H1 (cell line): ENCODE results near the gene PDIA5. TPM values are rescaled to one million over a fixed set of nuclear protein-coding genes. Genes with fewer than 3 reads are reported as not detected.

ENCODE experiments used
- ATF2 ChIP-seq: IDR thresholded peaks from 2 replicates; pipeline ENCODE4 v1.6.1; 2012; ENCODE audit warnings: low read length, inconsistent platforms
- ATF3 ChIP-seq: IDR thresholded peaks from 2 replicates; pipeline ENCODE4 v1.6.1; 2011; ENCODE audit warnings: low read depth, mild to moderate bottlenecking, low read length; ENCODE audit not compliant: insufficient read depth
- BCL11A ChIP-seq, 2 experiments: IDR thresholded peaks; one replicate each; pipeline ENCODE4 v1.6.1; 2011; ENCODE audit warnings: low read depth in 2 of 2, low read length in 2 of 2, mild to moderate bottlenecking in 2 of 2
- CEBPB ChIP-seq: IDR thresholded peaks from 2 replicates; pipeline ENCODE4 v1.6.1; 2012; ENCODE audit warnings: low read depth, low read length
- EGR1 ChIP-seq: IDR thresholded peaks from 2 replicates; pipeline ENCODE4 v1.6.1; 2011; ENCODE audit warnings: low read depth, low read length, borderline replicate concordance
- EZH2 ChIP-seq: fragments of 200-600 bp; sonication (generic); IDR thresholded peaks from 2 replicates; pipeline ENCODE4 v1.7.1; 2012; ENCODE audit warnings: low read depth, mild to moderate bottlenecking, moderate library complexity, low read length, inconsistent platforms; ENCODE audit not compliant: severe bottlenecking
- GABPA ChIP-seq: IDR thresholded peaks from 2 replicates; pipeline ENCODE4 v1.6.1; 2011; ENCODE audit warnings: mild to moderate bottlenecking, low read length, moderate library complexity, borderline replicate concordance; ENCODE audit not compliant: insufficient read depth
- GTF2F1 ChIP-seq: IDR thresholded peaks from 2 replicates; pipeline ENCODE4 v1.6.1; 2012; ENCODE audit warnings: low read depth, low read length, improper control_type of control experiment, borderline replicate concordance
- HDAC6 ChIP-seq: IDR thresholded peaks from one replicate; pipeline ENCODE4 v1.7.1; 2012; ENCODE audit warnings: low read depth, mild to moderate bottlenecking, inconsistent platforms, low read length, moderate library complexity
- JUND ChIP-seq: IDR thresholded peaks from 2 replicates; pipeline ENCODE4 v1.6.1; 2011; ENCODE audit warnings: mild to moderate bottlenecking, improper control_type of control experiment, low read length
- MAX ChIP-seq: IDR thresholded peaks from 2 replicates; pipeline ENCODE4 v1.6.1; 2012; ENCODE audit warnings: inconsistent platforms
- NRF1 ChIP-seq: IDR thresholded peaks from 2 replicates; pipeline ENCODE4 v1.6.1; 2011; ENCODE audit warnings: mild to moderate bottlenecking, low read depth, low read length, improper control_type of control experiment
- POU5F1 ChIP-seq: IDR thresholded peaks from 2 replicates; pipeline ENCODE4 v1.6.1; 2011; ENCODE audit warnings: low read depth, mild to moderate bottlenecking, low read length, moderate library complexity
- RAD21 ChIP-seq, 2 experiments: IDR thresholded peaks in 1 of 2; conservative IDR thresholded peaks in 1 of 2; 2 replicates each; pipeline ENCODE4 v1.6.1; 2011; ENCODE audit warnings: low read depth in 2 of 2, low read length in 2 of 2, improper control_type of control experiment in 1 of 2, inconsistent platforms in 1 of 2, mild to moderate bottlenecking in 1 of 2, moderate library complexity in 1 of 2
- RFX5 ChIP-seq: IDR thresholded peaks from 2 replicates; pipeline ENCODE4 v1.6.1; 2011; ENCODE audit warnings: low read depth, low read length, improper control_type of control experiment, borderline replicate concordance
- SRF ChIP-seq: IDR thresholded peaks from 2 replicates; pipeline ENCODE4 v1.6.1; 2011; ENCODE audit warnings: mild to moderate bottlenecking, low read depth, low read length, moderate library complexity
- TEAD4 ChIP-seq: IDR thresholded peaks from 2 replicates; pipeline ENCODE4 v1.6.1; 2012; ENCODE audit warnings: low read depth, low read length, inconsistent platforms, mixed read lengths
- polyA plus RNA-seq, 7 experiments: library from polyadenylated mRNA; depleted of rRNA in 3 of 7; stranded (reverse) in 5 of 7; unstranded in 2 of 7; fragments of >200 nt in 5 of 7; fragments of 200-250 nt in 2 of 7; gene quantifications; 1 replicate in 5 of 7; 2 replicates in 1 of 7; 4 replicates in 1 of 7; pipeline versions ENCODE4 v1.2.1 to v1.2.3, GENCODE V29; 2011 to 2013; ENCODE audit warnings: missing spikeins in 2 of 7, mixed read lengths in 2 of 7
- total RNA-seq: library from RNA; stranded (reverse); fragmentation: NEBNext Ultra II Directional; extraction: Animal tissue kit (Norgen Biotek cat#: 25700); gene quantifications from 2 replicates; pipeline ENCODE4 v1.2.1, GENCODE V29; 2021

PDIA5 gene
- total and polyA plus RNA-seq, 2 of the 8 experiments (the other 6 are each of a cell fraction or from before 2014, with no cell fraction given): 18.2 to 32.8 TPM

DNA sequence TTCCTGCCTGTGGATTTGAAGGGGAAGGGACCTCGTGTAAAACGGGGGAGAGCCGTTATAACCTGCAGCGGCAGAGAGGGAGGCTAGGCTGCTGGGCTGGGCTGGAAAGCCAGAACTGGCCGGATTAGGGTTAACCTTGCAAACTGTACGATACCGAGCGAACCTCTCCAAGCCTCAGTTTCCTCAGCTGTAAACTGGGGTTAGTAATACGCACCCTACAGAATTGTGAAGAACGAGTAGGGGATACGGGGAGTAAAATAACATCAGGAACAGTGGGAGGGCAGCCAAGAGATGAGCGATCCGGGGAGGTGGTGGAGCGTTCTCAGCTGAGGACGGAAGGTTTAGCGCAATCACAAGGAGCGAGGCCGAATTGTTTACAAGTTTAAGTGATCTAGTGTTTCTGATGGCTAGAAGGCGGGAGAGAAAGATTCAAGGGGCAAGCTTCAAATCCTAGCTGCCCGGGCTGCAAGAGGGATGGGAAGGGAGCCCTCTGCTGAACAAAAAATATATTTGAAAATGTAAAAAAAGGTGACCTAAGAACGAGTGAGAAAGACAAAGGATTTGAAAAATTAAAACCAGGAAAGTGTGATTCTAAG, 38.5 kb upstream of the PDIA5 start (continued):
- TF ChIP-seq POU5F1: no peak
- TF ChIP-seq BCL11A (IDR thresholded peaks at IDR 0.05; ENCODE audit: low read depth in 2 of 2, low read length in 2 of 2): no peak
- TF ChIP-seq SRF: no peak
- TF ChIP-seq GTF2F1: no peak
- TF ChIP-seq NRF1: no peak
- peak; percentile 76 to 81 for TF ChIP-seq RAD21 (IDR thresholded peaks at IDR 0.05 in 1 of 2, conservative IDR thresholded peaks at IDR 0.05 in 1 of 2; ENCODE audit: low read depth in 2 of 2, low read length in 2 of 2)
- no peak for TF ChIP-seq TEAD4
- no peak for TF ChIP-seq ATF3
- TF ChIP-seq GABPA: no peak
- peak; percentile 23 for TF ChIP-seq MAX
- TF ChIP-seq JUND: no peak
- no peak for TF ChIP-seq EZH2
- no peak for TF ChIP-seq HDAC6
- no peak for TF ChIP-seq ATF2
- TF ChIP-seq RFX5: no peak
- TF ChIP-seq CEBPB: no peak
- TF ChIP-seq EGR1: no peak
